K562 (cell line): ENCODE measurements around the gene ABLIM2. TPM values are rescaled to one million over a fixed set of nuclear protein-coding genes. Genes with fewer than 3 reads are reported as not detected.

Source experiments
- ATAC-seq: fragments of 200-7000 bp; cut with Tn5 transposase; 3 replicates; pipeline ENCODE4 v1.9.1; 2020; ENCODE audit warnings: moderate library complexity
- BruUV-seq: library from RNA; stranded (reverse); fragments of 400-500 nt; replicated peaks from 2 replicates; lab custom pipeline; 2021; lab: Mats Ljungman, UMichigan
- CTCF ChIA-PET: fragments of 300-600 bp; formaldehyde crosslinking; extraction: SDS; loops from one replicate; lab custom pipeline; 2021; ENCODE audit warnings: low intra/inter-chr PET ratio; lab: Yijun Ruan, JAX
- POLR2A ChIA-PET: fragments of 300-600, 350-650 bp; sonication (Branson Sonifier 250); formaldehyde crosslinking; extraction: SDS; loops from one replicate; lab custom pipeline; 2021; ENCODE audit warnings: antibody characterized with exemption, inconsistent platforms; lab: Yijun Ruan, JAX
- DNase-seq, 4 experiments: peaks; one replicate each; pipeline versions ENCODE4 v3.0.0 to v3.0.0-alpha.2; 2011 to 2018; ENCODE audit warnings: low spot score in 3 of 4, mixed read lengths in 3 of 4; ENCODE audit errors: extremely low read depth in 1 of 4
- FAIRE-seq: peaks from 2 replicates; lab custom pipeline; 2011; peaks lifted over from hg19 to GRCh38; lab: Jason Lieb, UNC
- H2AFZ ChIP-seq: 2 replicates; pipeline ENCODE4 v1.6.0; 2011; ENCODE audit warnings: low read depth, low read length, control low read depth, inconsistent platforms
- H3K27ac ChIP-seq: fragments of 200-600 bp; 3 replicates; pipeline ENCODE4 v1.8.0; 2011; ENCODE audit warnings: low read depth, mild to moderate bottlenecking, control low read depth, inconsistent platforms, low read length, moderate library complexity, mixed read lengths; ENCODE audit errors: extremely low read depth
- H3K27me3 ChIP-seq, 2 experiments: fragments of 300-600 bp in 1 of 2; 2 replicates in 1 of 2; 3 replicates in 1 of 2; pipeline versions ENCODE4 v1.6.0 to v1.8.0; 2011; ENCODE audit warnings: inconsistent platforms in 2 of 2, low read length in 2 of 2, mild to moderate bottlenecking in 1 of 2, mixed read lengths in 1 of 2, moderate library complexity in 1 of 2; ENCODE audit not compliant: control insufficient read depth in 2 of 2, insufficient read depth in 2 of 2
- H3K36me3 ChIP-seq: fragments of 300-600 bp; 3 replicates; pipeline ENCODE4 v1.8.0; 2011; ENCODE audit warnings: mild to moderate bottlenecking, low read length, inconsistent platforms; ENCODE audit not compliant: control insufficient read depth, insufficient read depth
- H3K4me1 ChIP-seq, 2 experiments: fragments of 200-600 bp in 1 of 2; replicated peaks in 1 of 2; 2 replicates in 1 of 2; 3 replicates in 1 of 2; pipeline versions ENCODE4 v1.5.1 to v1.8.0; 2011; ENCODE audit warnings: inconsistent platforms in 2 of 2, low read length in 2 of 2, mild to moderate bottlenecking in 1 of 2, mixed read lengths in 1 of 2, moderate library complexity in 1 of 2; ENCODE audit not compliant: control insufficient read depth in 2 of 2, insufficient read depth in 2 of 2
- H3K4me2 ChIP-seq: 2 replicates; pipeline ENCODE4 v1.6.1; 2011; ENCODE audit warnings: low read length, control low read depth, inconsistent platforms, mixed read lengths; ENCODE audit not compliant: insufficient read depth
- H3K4me3 ChIP-seq: fragments of 200-600 bp; sonication (generic), shearing (Covaris generic); 2 replicates; pipeline ENCODE4 v1.5.1; 2016; ENCODE audit warnings: control low read depth, inconsistent platforms
- H3K79me2 ChIP-seq: fragments of 200-600 bp; 3 replicates; pipeline ENCODE4 v1.8.0; 2011; ENCODE audit warnings: low read length, inconsistent platforms; ENCODE audit not compliant: control insufficient read depth, insufficient read depth
- H3K9ac ChIP-seq, 2 experiments: 2 replicates each; pipeline versions ENCODE4 v1.6.0 to v1.6.1; 2011; ENCODE audit warnings: low read depth in 2 of 2, low read length in 2 of 2, control low read depth in 1 of 2, inconsistent platforms in 1 of 2, mild to moderate bottlenecking in 1 of 2, mixed read lengths in 1 of 2; ENCODE audit not compliant: insufficient read depth in 1 of 2
- H3K9me1 ChIP-seq: one replicate; pipeline ENCODE4 v1.6.0; 2011; ENCODE audit warnings: inconsistent platforms, mild to moderate bottlenecking, low read length, moderate library complexity; ENCODE audit not compliant: control insufficient read depth, insufficient read depth
- H3K9me3 ChIP-seq: replicated peaks from 2 replicates; pipeline ENCODE4 v1.5.1; 2011; ENCODE audit warnings: low read depth, low read length, inconsistent platforms; ENCODE audit not compliant: control insufficient read depth, insufficient read depth
- H4K20me1 ChIP-seq: replicated peaks from 2 replicates; pipeline ENCODE4 v1.6.1; 2011; ENCODE audit warnings: low read length, inconsistent platforms, mixed read lengths; ENCODE audit not compliant: control insufficient read depth, insufficient read depth
- ELK1 ChIP-seq: sonication (generic); formaldehyde crosslinking; IDR thresholded peaks from 2 replicates; pipeline ENCODE4 v1.8.1; 2022; ENCODE audit warnings: missing genetic modification reagents
- XRCC5 ChIP-seq: fragments of 200-400 bp; formaldehyde crosslinking; IDR thresholded peaks from 2 replicates; pipeline ENCODE4 v1.6.1; 2017; ENCODE audit warnings: low read depth, mild to moderate bottlenecking, low read length
- WGBS: fragments of 100-300 bp; shearing (Covaris generic); methylation state at CpG from one replicate; pipeline ENCODE4 v1.1.6; 2016; ENCODE audit warnings: low coverage, mixed read lengths; ENCODE audit not compliant: insufficient coverage; ENCODE audit errors: missing lambda C conversion rate; 5-methylcytosine and 5-hydroxymethylcytosine counted together
- in situ Hi-C: fragments of 300-500 bp; cut with MboI; formaldehyde crosslinking; loops from 4 replicates; pipeline ENCODE4 v1.15.0; 2018; ENCODE audit warnings: inconsistent platforms, mixed read lengths
- intact Hi-C: fragments of 100-400 bp; cut with micrococcal nuclease; formaldehyde crosslinking; loops from 2 replicates; pipeline ENCODE4 v1.14.2; 2022
- polyA plus RNA-seq, 8 experiments: library from polyadenylated mRNA; depleted of rRNA in 4 of 8; stranded (reverse) in 5 of 8; unstranded in 3 of 8; fragments of >200 nt; fragmentation: Nextera tagmentation in 2 of 8; fragmentation: Illumina TruSeq in 1 of 8; extraction: Ambion mirVana in 2 of 8; extraction: Trizol in 1 of 8; gene quantifications; 2 replicates each; pipeline versions ENCODE4 v1.2.1 to v1.2.3, GENCODE V29; 2011 to 2014; ENCODE audit warnings: inconsistent platforms in 1 of 8, missing spikeins in 1 of 8
- total RNA-seq, 7 experiments: library from RNA; depleted of rRNA in 6 of 7; stranded (reverse); fragments of >200 nt in 6 of 7; fragmentation: Illumina TruSeq in 2 of 7; extraction: Trizol in 2 of 7; gene quantifications; 2 replicates each; pipeline versions ENCODE4 v1.2.1 to v1.2.3, GENCODE V29; 2011 to 2021; ENCODE audit warnings: low replicate concordance in 1 of 7
- TF ChIP-seq, protein P1 (sequence below): conservative IDR thresholded peaks from 2 replicates; pipeline ENCODE4 v1.6.1; 2011; ENCODE audit warnings: low read depth, mild to moderate bottlenecking, low read length; ENCODE audit not compliant: control insufficient read depth
- TF ChIP-seq, protein P2 (sequence below): sonication (generic); formaldehyde crosslinking; IDR thresholded peaks from 2 replicates; pipeline ENCODE4 v1.8.0; 2022; ENCODE audit warnings: missing genetic modification reagents, mild to moderate bottlenecking, borderline replicate concordance

ABLIM2 gene
- total and polyA plus RNA-seq, 9 of the 15 experiments (the other 6 are each of a cell fraction or from before 2014, with no cell fraction given): not detected

DNA sequence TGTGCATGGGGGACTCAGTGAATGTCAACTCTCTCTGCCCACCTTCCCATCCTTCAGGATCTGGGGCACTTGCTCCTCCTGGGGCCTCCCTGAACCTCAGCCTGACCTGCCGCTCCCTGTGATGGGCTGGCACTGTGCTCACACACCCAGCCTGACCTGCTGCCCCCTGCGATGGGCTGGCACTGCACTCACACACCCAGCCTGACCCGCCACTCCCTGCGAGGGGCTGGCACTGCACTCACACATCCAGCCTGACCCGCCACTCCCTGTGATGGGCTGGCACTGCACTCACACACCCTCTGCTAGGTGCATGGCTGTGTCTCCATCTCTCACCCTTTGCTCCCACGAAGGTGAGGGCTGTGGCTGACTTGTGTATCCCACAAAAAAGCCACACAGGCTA is 103.4 kb downstream of the ABLIM2 start (continued):
- TF ChIP-seq ELK1 (CRISPR knock-in tag): no peak
- TF ChIP-seq, protein P1, sequence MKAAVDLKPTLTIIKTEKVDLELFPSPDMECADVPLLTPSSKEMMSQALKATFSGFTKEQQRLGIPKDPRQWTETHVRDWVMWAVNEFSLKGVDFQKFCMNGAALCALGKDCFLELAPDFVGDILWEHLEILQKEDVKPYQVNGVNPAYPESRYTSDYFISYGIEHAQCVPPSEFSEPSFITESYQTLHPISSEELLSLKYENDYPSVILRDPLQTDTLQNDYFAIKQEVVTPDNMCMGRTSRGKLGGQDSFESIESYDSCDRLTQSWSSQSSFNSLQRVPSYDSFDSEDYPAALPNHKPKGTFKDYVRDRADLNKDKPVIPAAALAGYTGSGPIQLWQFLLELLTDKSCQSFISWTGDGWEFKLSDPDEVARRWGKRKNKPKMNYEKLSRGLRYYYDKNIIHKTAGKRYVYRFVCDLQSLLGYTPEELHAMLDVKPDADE: no peak

DNA sequence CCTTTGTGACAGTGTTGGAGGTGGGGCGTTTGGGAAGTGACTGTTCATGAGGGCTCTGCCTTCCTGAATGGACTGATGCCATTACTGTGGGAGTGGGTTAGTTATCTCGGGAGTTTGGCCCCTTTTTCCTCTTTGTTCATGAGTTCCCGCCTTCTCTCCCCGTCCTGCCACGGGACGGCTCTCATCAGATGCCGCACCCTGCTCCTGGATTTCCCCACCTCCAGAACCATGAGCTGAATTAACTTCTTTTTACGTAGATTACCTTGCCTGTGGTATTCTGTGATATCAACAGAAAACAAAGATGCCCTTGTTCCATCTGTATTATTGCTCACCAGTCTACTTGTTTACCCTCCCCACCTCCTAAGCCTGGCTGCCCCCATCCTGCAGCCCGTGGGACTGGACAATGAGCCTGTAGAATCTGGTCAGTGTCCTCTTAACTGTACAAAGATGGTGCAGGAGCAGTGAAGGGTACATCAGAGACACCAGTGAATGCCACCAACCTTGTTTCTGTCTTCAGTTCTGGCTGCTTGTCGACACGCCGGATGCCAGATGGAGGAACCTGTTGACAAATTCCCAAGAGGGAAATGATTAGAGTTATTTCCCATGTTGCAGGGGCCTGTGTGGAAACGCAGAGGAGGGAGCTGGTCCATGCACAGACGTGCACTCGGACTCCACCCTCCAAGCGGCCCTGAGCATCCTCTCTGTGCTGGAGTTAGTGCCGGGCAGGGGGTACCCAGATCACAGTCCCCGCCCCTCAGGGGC is 104.7 kb downstream of the ABLIM2 start:
- no peak for ATAC-seq
- no peaks in the 10 kb centered on the region for H3K36me3 ChIP-seq
- intact Hi-C loops: no loop called here
- TF ChIP-seq XRCC5: no peak
- TF ChIP-seq, protein P2, sequence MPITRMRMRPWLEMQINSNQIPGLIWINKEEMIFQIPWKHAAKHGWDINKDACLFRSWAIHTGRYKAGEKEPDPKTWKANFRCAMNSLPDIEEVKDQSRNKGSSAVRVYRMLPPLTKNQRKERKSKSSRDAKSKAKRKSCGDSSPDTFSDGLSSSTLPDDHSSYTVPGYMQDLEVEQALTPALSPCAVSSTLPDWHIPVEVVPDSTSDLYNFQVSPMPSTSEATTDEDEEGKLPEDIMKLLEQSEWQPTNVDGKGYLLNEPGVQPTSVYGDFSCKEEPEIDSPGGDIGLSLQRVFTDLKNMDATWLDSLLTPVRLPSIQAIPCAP (CRISPR knock-in tag): no peak
- no peak overlapping the region for H3K27ac ChIP-seq
- no peaks in the 10 kb centered on the region for H3K79me2 ChIP-seq
- H4K20me1 ChIP-seq: 0 out of 2 replicates have a peak, but pooled peaks cover 5% of the 10 kb centered on the region
- no peaks in the 10 kb centered on the region for H3K9me3 ChIP-seq
- ChIA-PET CTCF (no interaction called here), POLR2A (no interaction called here)
- in situ Hi-C loops: no loop called here
- WGBS: 1% methylated on average over 18 of the region's 18 CpGs
- BruUV-seq: no TSS peak
- H3K9ac ChIP-seq: no peak overlapping the region
- H3K27me3 ChIP-seq: peaks cover 10 to 65% of the 10 kb centered on the region in 2 experiments; a peak in 4 of 5 replicates
- DNase-seq: no peak
- peaks cover 0 to 7% of the 10 kb centered on the region in 2 experiments; a peak in 2 of 5 replicates for H3K4me1 ChIP-seq
- no peak overlapping the region for H2AFZ ChIP-seq
- no peak overlapping the region for H3K4me2 ChIP-seq
- H3K4me3 ChIP-seq: no peak overlapping the region
- FAIRE-seq: no peak
- H3K9me1 ChIP-seq: no peaks in the 10 kb centered on the region
